Endothelial cell of umbilical vein (primary cell): ENCODE data around the gene MUL1. TPM values are rescaled to one million over a fixed set of nuclear protein-coding genes. Genes with fewer than 3 reads are reported as not detected.

Experiments
- BruUV-seq: library from RNA; stranded (reverse); fragments of 400-500 nt; replicated peaks from 2 replicates; lab custom pipeline; 2021; lab: Mats Ljungman, UMichigan
- CTCF ChIA-PET: fragments of 300-600, 350-600 bp; sonication (Branson Sonifier 250); formaldehyde crosslinking; loops from one replicate; lab custom pipeline; 2021; ENCODE audit warnings: antibody characterized with exemption, inconsistent platforms; lab: Charles Lee
- POLR2A ChIA-PET: fragments of 300-600, 350-600 bp; sonication (Branson Sonifier 250); formaldehyde crosslinking; loops from one replicate; lab custom pipeline; 2021; ENCODE audit warnings: antibody characterized with exemption, inconsistent platforms; lab: Charles Lee
- DNase-seq: peaks from one replicate; pipeline ENCODE4 v3.0.0-alpha.2; 2011; ENCODE audit warnings: low read depth, low spot score
- FAIRE-seq: peaks from 2 replicates; lab custom pipeline; 2011; peaks lifted over from hg19 to GRCh38; lab: Jason Lieb, UNC
- H2AFZ ChIP-seq: 2 replicates; pipeline ENCODE4 v1.6.0; 2012; ENCODE audit warnings: low read depth, low read length, control low read depth, inconsistent platforms
- H3K27ac ChIP-seq: 2 replicates; pipeline ENCODE4 v1.5.1; 2011; ENCODE audit warnings: low read depth, mild to moderate bottlenecking, control low read depth, low read length, moderate library complexity; ENCODE audit not compliant: insufficient read depth
- H3K27me3 ChIP-seq, 2 experiments: 2 replicates each; pipeline versions ENCODE4 v1.6.0 to v1.6.1; 2011; ENCODE audit warnings: low read length in 2 of 2, mixed read lengths in 1 of 2; ENCODE audit not compliant: control insufficient read depth in 2 of 2, insufficient read depth in 2 of 2
- H3K36me3 ChIP-seq, 2 experiments: 2 replicates in 1 of 2; 3 replicates in 1 of 2; pipeline ENCODE4 v1.5.1; 2011; ENCODE audit warnings: low read length in 2 of 2, mild to moderate bottlenecking in 1 of 2, moderate library complexity in 1 of 2; ENCODE audit not compliant: control insufficient read depth in 2 of 2, insufficient read depth in 2 of 2; ENCODE audit errors: extremely low read depth in 1 of 2
- H3K4me1 ChIP-seq: 3 replicates; pipeline ENCODE4 v1.5.1; 2011; ENCODE audit warnings: mild to moderate bottlenecking, low read length; ENCODE audit not compliant: control insufficient read depth, insufficient read depth; ENCODE audit errors: extremely low read depth
- H3K4me2 ChIP-seq: 2 replicates; pipeline ENCODE4 v1.6.1; 2011; ENCODE audit warnings: low read length, control low read depth, mixed read lengths; ENCODE audit not compliant: insufficient read depth
- H3K4me3 ChIP-seq, 3 experiments: fragments of 200-600 bp in 1 of 3; sonication (generic), shearing (Covaris generic) in 1 of 3; replicated peaks in 1 of 3; 2 replicates each; pipeline ENCODE4 v1.5.1; 2011 to 2016; ENCODE audit warnings: control low read depth in 3 of 3, low read length in 3 of 3, mild to moderate bottlenecking in 2 of 3, inconsistent platforms in 1 of 3, low read depth in 1 of 3, moderate library complexity in 1 of 3; ENCODE audit not compliant: insufficient read depth in 1 of 3
- H3K79me2 ChIP-seq: 2 replicates; pipeline ENCODE4 v1.6.0; 2012; ENCODE audit warnings: low read length, inconsistent platforms; ENCODE audit not compliant: control insufficient read depth, insufficient read depth
- H3K9ac ChIP-seq: replicated peaks from 2 replicates; pipeline ENCODE3; 2011; ENCODE audit warnings: low read length, control low read depth; ENCODE audit not compliant: insufficient read depth; ENCODE audit errors: extremely low read depth
- H3K9me1 ChIP-seq: replicated peaks from 3 replicates; pipeline ENCODE4 v1.6.0; 2011; ENCODE audit warnings: mild to moderate bottlenecking, low read length; ENCODE audit not compliant: control insufficient read depth, insufficient read depth; ENCODE audit errors: extremely low read depth
- H3K9me3 ChIP-seq: replicated peaks from 2 replicates; pipeline ENCODE4 v1.5.1; 2012; ENCODE audit warnings: low read length, inconsistent platforms; ENCODE audit not compliant: control insufficient read depth, insufficient read depth
- H4K20me1 ChIP-seq: replicated peaks from 2 replicates; pipeline ENCODE3; 2011; ENCODE audit warnings: mild to moderate bottlenecking, low read length; ENCODE audit not compliant: control insufficient read depth, insufficient read depth; ENCODE audit errors: extremely low read depth
- EZH2 ChIP-seq: IDR thresholded peaks from 2 replicates; pipeline ENCODE4 v1.6.1; 2012; ENCODE audit warnings: borderline replicate concordance, low read depth, mild to moderate bottlenecking, moderate library complexity, low read length, inconsistent platforms; ENCODE audit not compliant: severe bottlenecking
- FOS ChIP-seq: IDR thresholded peaks from 2 replicates; pipeline ENCODE4 v1.6.1; 2011; ENCODE audit warnings: mild to moderate bottlenecking, low read length, moderate library complexity, borderline replicate concordance; ENCODE audit not compliant: insufficient read depth
- GATA2 ChIP-seq: IDR thresholded peaks from 2 replicates; pipeline ENCODE4 v1.7.0; 2011; ENCODE audit warnings: low read depth, mild to moderate bottlenecking, moderate library complexity, mixed read lengths, low read length; ENCODE audit not compliant: insufficient read length, insufficient read depth
- JUN ChIP-seq: IDR thresholded peaks from 2 replicates; pipeline ENCODE4 v1.6.1; 2011; ENCODE audit warnings: borderline replicate concordance, low read depth; ENCODE audit not compliant: insufficient read length, insufficient read depth
- MYC ChIP-seq: IDR thresholded peaks from one replicate; pipeline ENCODE4 v1.6.1; 2011; ENCODE audit warnings: mild to moderate bottlenecking, low read depth, low read length
- POLR2A ChIP-seq: IDR thresholded peaks from 2 replicates; pipeline ENCODE4 v1.6.1; 2012; ENCODE audit warnings: low read depth, mild to moderate bottlenecking, control low read depth, low read length
- POLR2AphosphoS5 ChIP-seq: IDR thresholded peaks from 2 replicates; pipeline ENCODE4 v1.6.1; 2012; ENCODE audit warnings: low read depth, mild to moderate bottlenecking, control low read depth, low read length, moderate library complexity; ENCODE audit not compliant: insufficient read depth
- dilution Hi-C: fragments of 300-500 bp; cut with MboI; formaldehyde crosslinking; loops from one replicate; pipeline ENCODE4 v1.15.0; 2019; ENCODE audit warnings: low sequenced_read_pairs; ENCODE audit not compliant: extremely low pct_ligation_motif_present
- intact Hi-C: fragments of 100-400 bp; cut with micrococcal nuclease; formaldehyde crosslinking; loops from one replicate; pipeline ENCODE4 v1.10.0; 2022
- polyA plus RNA-seq, 4 experiments: library from polyadenylated mRNA; depleted of rRNA in 3 of 4; stranded (reverse) in 3 of 4; unstranded in 1 of 4; fragments of >200 nt; gene quantifications; 2 replicates each; pipeline versions ENCODE4 v1.2.1 to v1.2.3, GENCODE V29; 2011 to 2012; ENCODE audit warnings: missing spikeins in 1 of 4
- total RNA-seq: library from RNA; stranded (reverse); gene quantifications from 2 replicates; pipeline ENCODE4 v1.2.3, GENCODE V29; 2021
- TF ChIP-seq, protein P1 (sequence below): IDR thresholded peaks from 2 replicates; pipeline ENCODE4 v1.6.1; 2011; ENCODE audit not compliant: insufficient read depth, insufficient read length
- TF ChIP-seq, protein P2 (sequence below), 2 donors: IDR thresholded peaks; 1 replicate in 1 of 2; 2 replicates in 1 of 2; pipeline ENCODE4 v1.5.1; 2011; ENCODE audit warnings: low read length in 2 of 2, mild to moderate bottlenecking in 2 of 2, moderate library complexity in 2 of 2, control low read depth in 1 of 2, inconsistent platforms in 1 of 2, low read depth in 1 of 2; ENCODE audit not compliant: insufficient read depth in 1 of 2; ENCODE audit errors: extremely low read depth in 1 of 2

Gene MUL1
- total and polyA plus RNA-seq, 2 donors (not counting 3 experiments of a cell fraction or from before 2014, with no cell fraction given): 28.3 to 29.5 TPM

DNA sequence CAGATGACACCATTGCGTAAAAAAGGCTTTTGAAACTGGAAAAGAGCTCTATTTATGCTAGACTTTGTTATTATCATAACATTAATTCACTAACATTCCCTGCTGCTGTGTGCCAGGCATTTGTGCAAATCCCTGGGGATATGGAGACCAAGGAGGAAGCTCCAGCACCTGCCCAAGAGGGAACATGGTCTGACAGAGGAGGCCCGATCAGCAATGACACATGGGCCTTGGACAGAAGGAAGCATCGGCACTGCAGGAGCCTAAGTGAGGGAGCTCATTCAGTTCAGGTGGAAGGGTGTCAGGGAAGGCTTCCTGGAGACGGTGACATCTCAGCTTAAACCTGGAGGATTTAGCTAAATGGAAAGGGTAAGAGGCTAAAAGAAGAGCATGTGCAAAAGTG, 35.8 kb downstream of the MUL1 start:
- Histone ChIP-seq H3K4me2 (no peak overlapping the region), H3K4me1 (peaks cover 5% of the 10 kb centered on the region), H3K27me3 (peaks cover 2 to 3% of the 10 kb centered on the region in 2 experiments), H3K4me3 (no peak overlapping the region), H3K9ac (no peak overlapping the region), H3K36me3 (no peaks in the 10 kb centered on the region), H2AFZ (no peak overlapping the region), H3K27ac (no peak overlapping the region), H3K9me3 (no peaks in the 10 kb centered on the region), H4K20me1 (no peaks in the 10 kb centered on the region), H3K79me2 (no peaks in the 10 kb centered on the region), H3K9me1 (no peaks in the 10 kb centered on the region)
- no peak for DNase-seq
- dilution Hi-C loops (no loop called here), intact Hi-C loops (no loop called here)
- TF ChIP-seq MYC (no peak), JUN (no peak), POLR2A (no peak), GATA2 (no peak), EZH2 (no peak), POLR2AphosphoS5 (no peak), FOS (no peak)
- TF ChIP-seq, protein P1, sequence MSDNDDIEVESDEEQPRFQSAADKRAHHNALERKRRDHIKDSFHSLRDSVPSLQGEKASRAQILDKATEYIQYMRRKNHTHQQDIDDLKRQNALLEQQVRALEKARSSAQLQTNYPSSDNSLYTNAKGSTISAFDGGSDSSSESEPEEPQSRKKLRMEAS: no peak
- TF ChIP-seq, protein P2, sequence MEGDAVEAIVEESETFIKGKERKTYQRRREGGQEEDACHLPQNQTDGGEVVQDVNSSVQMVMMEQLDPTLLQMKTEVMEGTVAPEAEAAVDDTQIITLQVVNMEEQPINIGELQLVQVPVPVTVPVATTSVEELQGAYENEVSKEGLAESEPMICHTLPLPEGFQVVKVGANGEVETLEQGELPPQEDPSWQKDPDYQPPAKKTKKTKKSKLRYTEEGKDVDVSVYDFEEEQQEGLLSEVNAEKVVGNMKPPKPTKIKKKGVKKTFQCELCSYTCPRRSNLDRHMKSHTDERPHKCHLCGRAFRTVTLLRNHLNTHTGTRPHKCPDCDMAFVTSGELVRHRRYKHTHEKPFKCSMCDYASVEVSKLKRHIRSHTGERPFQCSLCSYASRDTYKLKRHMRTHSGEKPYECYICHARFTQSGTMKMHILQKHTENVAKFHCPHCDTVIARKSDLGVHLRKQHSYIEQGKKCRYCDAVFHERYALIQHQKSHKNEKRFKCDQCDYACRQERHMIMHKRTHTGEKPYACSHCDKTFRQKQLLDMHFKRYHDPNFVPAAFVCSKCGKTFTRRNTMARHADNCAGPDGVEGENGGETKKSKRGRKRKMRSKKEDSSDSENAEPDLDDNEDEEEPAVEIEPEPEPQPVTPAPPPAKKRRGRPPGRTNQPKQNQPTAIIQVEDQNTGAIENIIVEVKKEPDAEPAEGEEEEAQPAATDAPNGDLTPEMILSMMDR (IDR thresholded peaks at IDR 0.05; ENCODE audit: extremely low read depth in 1 of 2, insufficient read depth in 1 of 2, low read depth in 1 of 2, low read length in 2 of 2): no peak
- ChIA-PET POLR2A (no interaction called here), CTCF (interaction anchor here (4.4 kb wide), 1 partner anchor 21 kb away, joined by 30 read pairs; no protein-coding TSS in a partner anchor)
- no TSS peak for BruUV-seq
- no peak for FAIRE-seq
